Keratinocyte (primary cell): ENCODE measurements around the gene LRP1B.

Experiments
- EZH2 ChIP-seq: IDR thresholded peaks from one replicate; pipeline ENCODE4 v1.6.1; 2012; ENCODE audit warnings: inconsistent platforms, mild to moderate bottlenecking, low read length, moderate library complexity
- TF ChIP-seq, protein P1 (sequence below), 3 experiments: IDR thresholded peaks in 1 of 3; conservative IDR thresholded peaks in 1 of 3; optimal IDR thresholded peaks in 1 of 3; 2 replicates in 2 of 3; 3 replicates in 1 of 3; pipeline versions ENCODE3 to v1.5.1; 2011; ENCODE audit warnings: low read length in 3 of 3, mild to moderate bottlenecking in 3 of 3, moderate library complexity in 2 of 3, control low read depth in 1 of 3, inconsistent platforms in 1 of 3; ENCODE audit not compliant: insufficient read depth in 2 of 3; ENCODE audit errors: extremely low read depth in 1 of 3

DNA sequence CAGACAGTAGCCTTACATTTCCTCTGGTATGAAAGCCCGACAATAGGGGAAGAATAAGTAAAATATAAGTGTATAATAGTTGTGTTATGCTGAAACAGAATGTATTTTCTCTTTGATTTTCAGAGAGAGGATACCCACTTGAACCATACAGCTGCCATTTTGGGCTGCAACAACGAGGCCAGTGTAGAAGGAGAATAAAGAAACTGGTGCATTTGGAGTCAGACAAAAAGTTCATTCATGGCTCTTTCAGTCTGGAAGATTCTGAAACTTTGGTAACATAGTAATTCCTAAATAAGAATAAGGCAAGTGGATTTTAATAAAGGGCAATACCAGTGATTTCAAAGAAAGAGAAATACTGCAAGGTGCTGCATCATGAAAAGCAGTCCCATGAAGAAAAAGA, 610.9 kb downstream of the LRP1B start:
- TF ChIP-seq EZH2: no peak
- TF ChIP-seq, protein P1, sequence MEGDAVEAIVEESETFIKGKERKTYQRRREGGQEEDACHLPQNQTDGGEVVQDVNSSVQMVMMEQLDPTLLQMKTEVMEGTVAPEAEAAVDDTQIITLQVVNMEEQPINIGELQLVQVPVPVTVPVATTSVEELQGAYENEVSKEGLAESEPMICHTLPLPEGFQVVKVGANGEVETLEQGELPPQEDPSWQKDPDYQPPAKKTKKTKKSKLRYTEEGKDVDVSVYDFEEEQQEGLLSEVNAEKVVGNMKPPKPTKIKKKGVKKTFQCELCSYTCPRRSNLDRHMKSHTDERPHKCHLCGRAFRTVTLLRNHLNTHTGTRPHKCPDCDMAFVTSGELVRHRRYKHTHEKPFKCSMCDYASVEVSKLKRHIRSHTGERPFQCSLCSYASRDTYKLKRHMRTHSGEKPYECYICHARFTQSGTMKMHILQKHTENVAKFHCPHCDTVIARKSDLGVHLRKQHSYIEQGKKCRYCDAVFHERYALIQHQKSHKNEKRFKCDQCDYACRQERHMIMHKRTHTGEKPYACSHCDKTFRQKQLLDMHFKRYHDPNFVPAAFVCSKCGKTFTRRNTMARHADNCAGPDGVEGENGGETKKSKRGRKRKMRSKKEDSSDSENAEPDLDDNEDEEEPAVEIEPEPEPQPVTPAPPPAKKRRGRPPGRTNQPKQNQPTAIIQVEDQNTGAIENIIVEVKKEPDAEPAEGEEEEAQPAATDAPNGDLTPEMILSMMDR (optimal IDR thresholded peaks at IDR 0.05 in 1 of 3, IDR thresholded peaks at IDR 0.05 in 1 of 3, conservative IDR thresholded peaks at IDR 0.05 in 1 of 3; ENCODE audit: extremely low read depth in 1 of 3, insufficient read depth in 2 of 3, low read length in 3 of 3): no peak
